ENCODE measurements around the gene ARRDC4. TPM values are rescaled to one million over a fixed set of nuclear protein-coding genes. Genes with fewer than 3 reads are reported as not detected.

The ARRDC4 gene
- total and polyA plus RNA-seq, 9 of the 15 experiments (the other 6 are each of a cell fraction or from before 2014, with no cell fraction given) = 4.3 to 16.1 (median 14.4) TPM

DNA sequence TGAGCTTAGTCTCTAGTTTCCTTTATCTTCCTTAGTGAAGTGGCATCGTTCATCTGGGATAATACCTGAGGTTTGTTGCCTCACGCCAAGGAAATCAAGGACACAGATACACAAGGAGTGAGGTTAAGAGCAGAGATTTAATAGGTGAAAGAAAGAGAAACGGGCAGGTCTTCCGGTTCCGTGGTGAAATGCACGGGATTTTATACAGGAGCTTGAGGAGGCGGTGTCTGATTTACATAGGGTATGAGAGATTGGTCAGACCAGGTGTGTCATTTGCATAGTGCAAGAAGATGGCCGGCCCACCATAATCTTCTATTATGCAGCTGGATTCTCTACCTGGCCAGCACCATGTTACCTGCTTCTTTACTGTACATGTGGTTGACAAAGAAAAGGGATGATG lies 17.2 kb downstream of the ARRDC4 start (continued):
- TF ChIP-seq, protein P1, sequence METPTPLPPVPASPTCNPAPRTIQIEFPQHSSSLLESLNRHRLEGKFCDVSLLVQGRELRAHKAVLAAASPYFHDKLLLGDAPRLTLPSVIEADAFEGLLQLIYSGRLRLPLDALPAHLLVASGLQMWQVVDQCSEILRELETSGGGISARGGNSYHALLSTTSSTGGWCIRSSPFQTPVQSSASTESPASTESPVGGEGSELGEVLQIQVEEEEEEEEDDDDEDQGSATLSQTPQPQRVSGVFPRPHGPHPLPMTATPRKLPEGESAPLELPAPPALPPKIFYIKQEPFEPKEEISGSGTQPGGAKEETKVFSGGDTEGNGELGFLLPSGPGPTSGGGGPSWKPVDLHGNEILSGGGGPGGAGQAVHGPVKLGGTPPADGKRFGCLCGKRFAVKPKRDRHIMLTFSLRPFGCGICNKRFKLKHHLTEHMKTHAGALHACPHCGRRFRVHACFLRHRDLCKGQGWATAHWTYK (CRISPR knock-in tag; IDR thresholded peaks at IDR 0.05) = no peak
- TF ChIP-seq HDAC2 (IDR thresholded peaks at IDR 0.05) = no peak

DNA sequence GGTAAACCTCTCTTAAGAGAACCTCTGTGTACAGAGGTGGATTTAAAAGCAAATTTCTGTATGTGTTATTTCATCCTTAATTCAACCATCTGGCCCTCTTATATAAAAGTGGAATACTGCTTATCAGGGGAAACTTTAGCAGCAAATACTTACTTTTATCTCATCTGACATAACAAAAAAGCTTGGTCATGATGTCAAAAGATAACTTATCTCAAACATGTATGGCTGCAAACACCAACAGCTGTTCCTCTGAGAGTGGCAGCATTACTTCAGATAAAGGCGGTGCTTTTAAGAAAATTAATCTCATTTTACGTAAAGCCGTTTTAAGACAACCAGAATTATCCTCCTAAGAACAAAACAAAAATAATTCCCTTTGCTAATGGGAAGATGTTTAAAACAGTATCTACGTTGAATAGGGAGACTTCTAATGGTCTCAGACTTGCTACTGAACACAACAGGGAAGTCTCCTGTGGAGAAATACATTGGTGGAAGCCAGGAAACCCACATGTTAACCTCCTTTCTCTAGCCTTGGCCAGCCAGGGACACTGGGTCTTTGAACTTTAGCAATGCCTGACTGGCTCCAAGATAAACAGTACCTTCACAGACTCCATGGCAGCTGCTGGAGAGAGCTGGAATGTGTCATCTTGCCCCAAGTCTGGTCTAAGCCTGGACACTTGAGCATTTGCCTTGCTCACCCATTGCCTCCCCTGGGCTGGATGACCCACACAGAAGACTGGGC lies 18.1 kb downstream of the ARRDC4 start:
- BruUV-seq (replicated peaks) = no TSS peak
- no peaks in the 10 kb centered on the region for H4K20me1 ChIP-seq (replicated peaks; ENCODE audit: control insufficient read depth, insufficient read depth, low read length)
- intact Hi-C loops (cut with micrococcal nuclease) = no loop called here
- ChIA-PET CTCF (ENCODE audit: low intra/inter-chr PET ratio) (no interaction called here), POLR2A (interaction anchor here (0.8 to 2.5 kb wide), 5 partner anchors 9 to 42 kb away, joined by 4 to 7 read pairs (median 5); no protein-coding TSS in a partner anchor)
- no peak overlapping the region for H3K27ac ChIP-seq (ENCODE audit: extremely low read depth, low read depth, low read length)
- H3K36me3 ChIP-seq (ENCODE audit: control insufficient read depth, insufficient read depth, low read length) = no peaks in the 10 kb centered on the region; the same call in 2 of the 3 replicates
- peak overlapping the region; percentile 64; the same call in 1 of the 2 replicates for H2AFZ ChIP-seq (ENCODE audit: low read depth, low read length)
- no peak overlapping the region for H3K4me2 ChIP-seq (ENCODE audit: insufficient read depth, low read length)
- H3K4me1 ChIP-seq (replicated peaks in 1 of 2; ENCODE audit: control insufficient read depth in 2 of 2, insufficient read depth in 2 of 2, low read length in 2 of 2) = peaks cover 3 to 21% of the 10 kb centered on the region in 2 experiments; a peak in 4 of 5 replicates
- FAIRE-seq (peak; percentile 82), ATAC-seq (peak; percentile 68), DNase-seq (ENCODE audit: extremely low read depth in 1 of 4, low spot score in 3 of 4) (peak in 2 of 4 experiments; percentile 17 to 36)
- no peaks in the 10 kb centered on the region for H3K9me3 ChIP-seq (replicated peaks; ENCODE audit: control insufficient read depth, insufficient read depth, low read depth, low read length)
- peaks cover 0 to 8% of the 10 kb centered on the region in 2 experiments; a peak in 1 of 5 replicates for H3K27me3 ChIP-seq (ENCODE audit: control insufficient read depth in 2 of 2, insufficient read depth in 2 of 2, low read length in 2 of 2)
- no peak overlapping the region for H3K4me3 ChIP-seq
- WGBS (ENCODE audit: insufficient coverage, low coverage, missing lambda C conversion rate) = 2% methylated on average over 4 of the region's 4 CpGs
- peak overlapping the region in 1 of 2 experiments; percentile 28; a peak in 1 of 4 replicates for H3K9ac ChIP-seq (ENCODE audit: insufficient read depth in 1 of 2, low read depth in 2 of 2, low read length in 2 of 2)
- no peaks in the 10 kb centered on the region for H3K9me1 ChIP-seq (ENCODE audit: control insufficient read depth, insufficient read depth, low read length)
- no peaks in the 10 kb centered on the region for H3K79me2 ChIP-seq (ENCODE audit: control insufficient read depth, insufficient read depth, low read length)
- in situ Hi-C loops (cut with MboI) = no loop called here
- TF ChIP-seq MAFG (tag; conservative IDR thresholded peaks at IDR 0.05) (peak; percentile 46), FIP1L1 (IDR thresholded peaks at IDR 0.05; ENCODE audit: low read depth, low read length, poor library complexity, severe bottlenecking) (no peak), TCF7 (IDR thresholded peaks at IDR 0.05; ENCODE audit: borderline replicate concordance) (no peak), MEIS2 (IDR thresholded peaks at IDR 0.05; ENCODE audit: partially characterized antibody) (peak; percentile 12), MAFF (IDR thresholded peaks at IDR 0.05; ENCODE audit: low read length) (no peak; the same call in 1 of the 2 replicates), CBFA2T2 (conservative IDR thresholded peaks at IDR 0.05) (peak; percentile 79), TAL1 (IDR thresholded peaks at IDR 0.05) (peak; percentile 78), ETV1 (tag; conservative IDR thresholded peaks at IDR 0.05; ENCODE audit: low read depth) (no peak), FOXM1 (IDR thresholded peaks at IDR 0.05; ENCODE audit: low read depth) (peak; percentile 45; the same call in 1 of the 2 replicates), FOXM1 (CRISPR knock-in tag; IDR thresholded peaks at IDR 0.05; ENCODE audit: low read depth) (no peak), NR2F6 (CRISPR knock-in tag; IDR thresholded peaks at IDR 0.05) (no peak)
- TF ChIP-seq, protein P2, sequence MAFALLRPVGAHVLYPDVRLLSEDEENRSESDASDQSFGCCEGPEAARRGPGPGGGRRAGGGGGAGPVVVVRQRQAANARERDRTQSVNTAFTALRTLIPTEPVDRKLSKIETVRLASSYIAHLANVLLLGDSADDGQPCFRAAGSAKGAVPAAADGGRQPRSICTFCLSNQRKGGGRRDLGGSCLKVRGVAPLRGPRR (CRISPR knock-in tag; IDR thresholded peaks at IDR 0.05) = no peak
- TF ChIP-seq, protein P3, sequence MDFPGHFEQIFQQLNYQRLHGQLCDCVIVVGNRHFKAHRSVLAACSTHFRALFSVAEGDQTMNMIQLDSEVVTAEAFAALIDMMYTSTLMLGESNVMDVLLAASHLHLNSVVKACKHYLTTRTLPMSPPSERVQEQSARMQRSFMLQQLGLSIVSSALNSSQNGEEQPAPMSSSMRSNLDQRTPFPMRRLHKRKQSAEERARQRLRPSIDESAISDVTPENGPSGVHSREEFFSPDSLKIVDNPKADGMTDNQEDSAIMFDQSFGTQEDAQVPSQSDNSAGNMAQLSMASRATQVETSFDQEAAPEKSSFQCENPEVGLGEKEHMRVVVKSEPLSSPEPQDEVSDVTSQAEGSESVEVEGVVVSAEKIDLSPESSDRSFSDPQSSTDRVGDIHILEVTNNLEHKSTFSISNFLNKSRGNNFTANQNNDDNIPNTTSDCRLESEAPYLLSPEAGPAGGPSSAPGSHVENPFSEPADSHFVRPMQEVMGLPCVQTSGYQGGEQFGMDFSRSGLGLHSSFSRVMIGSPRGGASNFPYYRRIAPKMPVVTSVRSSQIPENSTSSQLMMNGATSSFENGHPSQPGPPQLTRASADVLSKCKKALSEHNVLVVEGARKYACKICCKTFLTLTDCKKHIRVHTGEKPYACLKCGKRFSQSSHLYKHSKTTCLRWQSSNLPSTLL (IDR thresholded peaks at IDR 0.05) = no peak
- TF ChIP-seq, protein P4, sequence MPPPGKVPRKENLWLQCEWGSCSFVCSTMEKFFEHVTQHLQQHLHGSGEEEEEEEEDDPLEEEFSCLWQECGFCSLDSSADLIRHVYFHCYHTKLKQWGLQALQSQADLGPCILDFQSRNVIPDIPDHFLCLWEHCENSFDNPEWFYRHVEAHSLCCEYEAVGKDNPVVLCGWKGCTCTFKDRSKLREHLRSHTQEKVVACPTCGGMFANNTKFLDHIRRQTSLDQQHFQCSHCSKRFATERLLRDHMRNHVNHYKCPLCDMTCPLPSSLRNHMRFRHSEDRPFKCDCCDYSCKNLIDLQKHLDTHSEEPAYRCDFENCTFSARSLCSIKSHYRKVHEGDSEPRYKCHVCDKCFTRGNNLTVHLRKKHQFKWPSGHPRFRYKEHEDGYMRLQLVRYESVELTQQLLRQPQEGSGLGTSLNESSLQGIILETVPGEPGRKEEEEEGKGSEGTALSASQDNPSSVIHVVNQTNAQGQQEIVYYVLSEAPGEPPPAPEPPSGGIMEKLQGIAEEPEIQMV (tag; conservative IDR thresholded peaks at IDR 0.05; ENCODE audit: low read depth) = no peak
